Putamen (tissue), 1 donor: Measurements from ENCODE around the gene DYNLT3.

ENCODE experiments used
- DNase-seq: peaks from one replicate; pipeline ENCODE4 v3.0.0-alpha.2; 2016; ENCODE audit warnings: low spot score

The DYNLT3 gene

DNA sequence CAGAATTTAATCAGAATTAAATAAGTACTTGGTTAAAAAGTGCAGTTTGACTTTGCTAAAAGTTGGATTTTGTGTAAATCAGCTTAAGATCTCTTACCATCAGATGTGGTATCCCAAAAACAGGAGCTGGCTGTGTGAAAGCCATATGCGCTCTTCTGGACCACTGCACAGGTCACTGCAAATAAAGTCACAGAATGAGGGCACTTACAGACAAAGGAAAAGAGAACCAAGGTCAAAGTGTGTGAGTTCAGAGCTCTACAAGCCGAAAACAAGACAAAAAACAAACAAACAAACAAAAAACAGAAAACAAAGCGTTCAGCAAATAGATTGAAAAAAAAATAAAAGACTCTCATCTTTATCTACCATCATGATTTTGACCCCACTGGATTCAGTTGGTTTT is 6.4 kb downstream of the DYNLT3 start:
- no peak for DNase-seq

DNA sequence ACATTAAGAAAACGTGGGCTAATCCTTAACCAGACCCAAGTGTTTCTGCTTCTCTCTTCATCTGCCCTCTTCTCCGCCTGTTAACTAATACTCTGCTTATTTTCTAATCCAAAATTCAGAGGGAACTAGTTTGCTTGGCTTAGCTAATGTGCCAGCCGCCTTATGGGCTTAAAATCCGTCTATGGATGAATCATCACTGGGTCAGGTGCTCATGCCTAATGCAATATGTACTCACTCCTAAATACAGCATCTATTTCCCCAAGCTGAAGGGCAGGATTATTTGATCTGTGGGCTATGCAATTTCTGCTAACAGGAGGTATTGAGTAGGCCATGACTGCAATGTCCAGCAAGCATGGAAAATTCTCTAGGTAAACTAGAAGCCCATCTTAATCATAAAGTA is 12.4 kb downstream of the DYNLT3 start:
- DNase-seq: no peak

DNA sequence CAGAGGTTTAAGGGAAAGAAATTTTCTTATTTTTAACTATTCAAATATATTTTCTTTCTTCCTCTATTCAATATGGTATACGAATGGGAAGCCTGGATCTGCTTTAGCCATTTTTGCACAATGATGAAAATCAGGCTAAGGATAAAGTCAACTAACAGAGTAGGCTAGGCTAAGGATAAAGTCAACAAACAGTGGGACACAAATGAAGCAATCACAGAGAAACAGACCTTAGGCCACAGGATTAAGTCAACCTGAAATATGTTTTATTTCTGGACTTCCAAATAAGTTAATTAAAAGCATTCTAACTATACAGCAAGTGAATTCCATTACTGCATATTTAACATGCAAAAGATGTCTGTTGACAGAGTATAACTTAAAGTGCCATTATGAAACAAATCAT is 17.0 kb downstream of the DYNLT3 start:
- DNase-seq: no peak

DNA sequence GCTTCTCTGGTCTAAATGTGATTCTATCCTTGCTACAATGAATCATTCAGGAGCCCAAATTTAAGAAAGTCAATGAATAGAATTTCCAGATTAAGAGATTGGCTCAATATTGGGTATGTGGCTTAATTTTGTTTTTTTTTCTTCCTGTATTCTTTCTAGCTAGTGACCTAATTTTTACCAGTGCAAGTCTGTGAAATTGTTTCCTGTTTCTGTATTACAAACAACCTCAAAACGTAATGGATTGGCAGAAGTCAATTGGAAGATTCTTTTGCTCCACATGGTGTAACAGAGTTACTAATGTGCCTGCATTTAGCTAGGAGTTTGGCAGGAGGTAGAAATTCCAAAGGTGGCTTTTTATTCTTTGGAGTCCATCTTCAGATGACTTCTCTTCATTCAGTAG is 17.6 kb downstream of the DYNLT3 start:
- DNase-seq: no peak

DNA sequence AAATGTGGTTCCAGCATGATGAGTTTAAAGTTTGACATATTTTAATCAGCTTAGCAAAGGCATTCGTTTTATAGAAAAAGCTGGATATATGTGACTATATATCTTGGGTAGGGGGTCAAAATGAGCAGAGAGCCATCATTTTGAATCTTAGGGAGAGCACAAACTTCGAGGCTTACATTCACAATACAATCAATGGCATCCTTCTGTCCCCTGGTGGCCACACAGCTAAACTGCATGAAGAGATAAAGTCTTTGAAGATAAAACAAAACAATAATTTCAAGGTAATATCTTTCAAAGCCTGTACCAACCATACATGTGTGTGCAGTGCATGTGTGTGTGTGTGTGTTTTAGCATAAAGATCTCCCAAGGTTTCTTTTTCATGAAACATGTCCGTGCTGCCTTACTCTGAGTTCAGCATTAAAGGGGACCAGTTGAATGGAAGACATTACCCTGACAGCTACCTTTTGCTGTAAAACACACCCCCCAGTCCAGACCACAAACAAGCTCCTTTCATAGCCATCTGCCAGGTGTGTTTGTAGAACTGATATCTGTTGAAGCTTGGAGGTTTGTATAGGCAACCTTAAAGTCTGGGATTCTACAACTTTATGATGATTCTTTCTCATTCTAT is 22.0 kb downstream of the DYNLT3 start:
- DNase-seq: no peak

DNA sequence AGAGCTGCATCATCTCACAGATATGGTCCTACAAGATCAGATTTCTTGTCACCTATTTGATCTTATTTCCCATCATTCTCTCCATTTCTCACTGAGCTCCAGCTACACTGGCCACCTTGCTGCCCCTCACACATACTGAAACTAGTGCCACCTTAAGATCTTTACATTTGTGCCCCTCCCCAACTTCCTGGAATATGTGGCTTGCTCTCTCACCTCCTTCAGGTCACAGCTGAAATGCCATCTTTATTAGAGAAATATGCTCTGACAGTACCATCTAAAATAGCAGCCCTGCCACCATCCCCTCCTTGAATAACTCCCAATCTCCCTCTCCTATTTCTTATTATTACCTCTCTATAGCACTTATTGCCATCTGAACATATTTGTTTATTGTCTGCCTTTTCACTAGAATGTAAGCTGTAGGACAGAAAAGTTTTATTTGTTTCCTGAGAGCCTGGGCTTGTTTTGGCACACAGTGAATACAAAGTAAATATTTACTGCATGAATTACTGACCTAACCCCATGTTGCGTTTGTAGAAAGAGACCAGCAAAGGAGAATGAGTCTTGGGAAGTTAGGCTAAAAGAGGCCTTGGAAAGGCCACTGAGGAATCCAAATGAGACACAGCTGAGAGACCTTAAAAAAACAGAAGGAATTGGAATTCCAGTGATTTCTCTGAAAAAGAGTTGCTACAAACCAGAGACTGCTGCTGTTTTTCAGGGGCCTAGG is 22.7 kb downstream of the DYNLT3 start:
- DNase-seq: no peak

DNA sequence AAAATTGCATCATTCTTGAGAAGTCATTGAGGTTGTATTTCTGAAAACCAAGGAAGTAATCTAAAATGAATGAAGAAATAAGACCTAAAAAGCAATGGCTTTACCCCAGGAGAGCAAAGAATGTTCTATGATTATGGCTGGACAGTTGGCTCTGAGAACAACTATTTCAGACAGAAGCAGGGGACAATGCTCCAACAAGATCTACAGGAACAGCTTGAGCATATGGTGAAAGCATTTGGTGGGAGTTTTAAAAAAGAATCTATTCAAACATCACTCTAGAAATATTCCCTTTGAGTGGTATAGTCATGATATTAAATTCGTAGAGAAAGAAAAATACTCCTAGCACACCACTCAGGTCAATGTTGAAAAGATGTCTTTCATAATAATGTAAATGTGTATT is 26.7 kb downstream of the DYNLT3 start:
- DNase-seq: no peak

DNA sequence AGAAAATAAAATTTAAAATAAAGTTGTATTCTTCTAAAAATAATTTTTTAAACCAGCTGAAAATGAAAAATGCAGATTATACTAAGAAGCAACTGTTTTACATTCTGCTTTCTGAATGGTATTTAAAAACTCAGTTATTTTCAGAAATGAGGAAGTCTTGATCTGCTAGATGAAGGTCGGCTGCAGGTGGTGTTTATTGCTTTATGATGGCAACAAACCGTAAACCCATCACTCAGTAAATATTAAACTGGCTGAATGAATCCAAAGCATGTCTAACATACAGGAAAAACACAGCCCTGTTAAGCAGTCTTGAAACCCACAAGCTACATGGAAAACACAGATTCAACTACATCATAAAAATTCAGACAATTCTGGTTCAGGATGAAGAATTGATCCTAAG is 29.3 kb downstream of the DYNLT3 start:
- DNase-seq: no peak

DNA sequence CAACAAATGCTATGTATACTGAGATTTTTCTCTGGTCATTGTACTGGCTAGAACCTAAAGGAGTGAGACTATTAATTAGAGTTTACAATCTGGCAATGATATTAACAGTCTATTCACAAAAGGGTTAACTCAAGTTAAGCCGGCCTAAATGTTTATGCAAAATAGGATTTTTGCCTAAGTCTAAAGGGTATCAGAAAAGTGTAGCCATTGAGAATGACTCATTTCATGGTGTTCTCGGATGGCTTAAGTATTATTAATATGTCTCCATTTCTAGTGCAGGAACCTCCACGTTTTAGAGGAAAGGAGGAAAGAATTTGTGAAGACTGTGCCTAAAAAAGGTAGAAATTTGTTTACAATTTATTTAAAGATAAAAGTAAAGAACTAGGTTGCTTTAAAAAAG is 29.8 kb downstream of the DYNLT3 start:
- DNase-seq: no peak

DNA sequence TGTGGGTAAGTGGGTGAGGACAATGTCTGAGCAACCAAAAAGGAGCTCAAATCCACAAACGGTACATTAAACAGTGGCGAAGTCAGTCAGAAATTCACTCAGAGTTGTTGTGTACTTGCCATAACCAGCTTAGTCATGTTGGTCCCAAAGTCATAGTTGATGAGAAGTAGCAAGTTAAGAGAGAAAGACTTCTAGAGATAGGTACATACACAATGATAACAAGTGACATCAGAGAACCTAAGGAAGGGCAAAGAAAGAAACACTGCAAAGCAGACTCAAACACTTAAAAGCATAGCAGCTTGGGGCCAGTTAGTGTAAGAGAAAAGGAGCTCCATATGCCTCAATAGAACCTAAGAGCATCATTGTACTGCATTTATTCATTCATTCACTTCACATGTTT is 30.2 kb downstream of the DYNLT3 start:
- no peak for DNase-seq

DNA sequence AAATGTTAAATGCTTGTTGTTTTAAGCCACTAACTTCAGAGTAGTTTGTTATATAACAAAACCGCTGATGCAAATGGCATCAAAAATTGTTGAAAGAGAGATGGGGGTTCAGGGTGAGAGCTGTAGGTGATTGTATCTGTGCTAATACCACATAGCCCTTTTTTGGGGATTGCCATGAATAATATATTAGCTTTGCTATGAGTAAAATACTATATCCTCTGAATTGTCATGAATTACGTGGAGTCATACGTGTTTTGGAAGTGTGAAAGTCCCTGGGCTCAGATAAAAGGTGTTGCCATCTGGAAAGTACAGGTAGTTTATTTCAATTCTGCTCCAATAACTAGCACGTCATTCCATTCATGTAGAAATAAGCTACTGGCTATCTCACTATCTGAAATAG is 30.6 kb downstream of the DYNLT3 start:
- no peak for DNase-seq

DNA sequence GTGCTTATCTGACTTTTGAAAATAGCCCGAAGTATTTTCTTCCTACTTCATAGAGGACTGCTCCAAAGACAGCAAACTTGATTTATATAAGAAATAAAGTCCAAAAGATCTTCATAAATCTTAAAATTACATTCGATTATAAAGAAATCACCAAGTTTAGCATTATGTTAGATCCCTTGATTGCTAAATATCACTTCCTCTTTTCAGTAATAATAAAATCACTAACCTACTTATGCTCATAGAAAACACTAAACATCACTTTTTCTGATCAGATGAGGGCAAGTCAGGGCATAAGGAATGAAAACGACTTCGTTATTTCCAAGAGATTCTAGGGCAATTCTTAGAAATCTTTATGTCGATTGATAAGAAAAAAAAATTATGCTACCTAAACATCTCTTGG is 32.0 kb downstream of the DYNLT3 start:
- DNase-seq: no peak

DNA sequence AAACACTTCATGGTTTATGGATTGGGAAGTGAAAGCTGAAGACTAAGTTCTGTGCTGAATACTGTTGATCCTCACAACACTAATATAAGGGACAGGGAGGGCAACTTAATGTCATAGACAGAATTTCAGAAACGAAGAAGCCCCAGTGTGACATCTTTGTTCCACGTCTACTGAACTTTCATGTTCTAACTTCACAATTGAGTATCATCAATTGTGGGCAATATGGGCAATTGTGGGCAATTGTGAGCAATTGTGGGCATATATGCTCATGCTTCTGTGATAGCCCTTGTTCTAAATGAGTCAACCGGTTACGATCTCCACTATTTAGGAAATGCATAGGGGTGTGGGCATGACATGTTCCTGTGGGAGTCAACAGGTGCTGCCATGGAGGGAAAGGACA is 33.8 kb downstream of the DYNLT3 start:
- DNase-seq: no peak

DNA sequence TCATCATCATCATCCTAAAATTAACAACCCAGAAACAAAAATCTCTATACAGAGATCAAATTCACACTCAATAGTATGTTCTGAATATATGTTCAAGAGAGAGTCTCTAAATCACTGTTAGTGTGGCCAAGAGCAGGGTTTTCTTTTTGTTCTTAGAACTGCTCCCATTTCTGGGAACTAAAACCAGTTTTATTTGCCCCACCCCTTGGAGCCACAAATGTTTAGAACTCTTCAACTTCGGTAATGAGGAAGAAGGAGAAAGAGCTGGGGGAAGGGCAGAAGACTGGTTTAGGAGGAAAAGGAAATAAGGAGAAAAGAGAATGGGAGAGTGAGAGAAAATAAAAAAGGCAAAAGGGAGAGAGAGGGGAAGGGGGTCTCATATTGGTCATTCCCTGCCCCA is 35.3 kb downstream of the DYNLT3 start:
- DNase-seq: no peak

DNA sequence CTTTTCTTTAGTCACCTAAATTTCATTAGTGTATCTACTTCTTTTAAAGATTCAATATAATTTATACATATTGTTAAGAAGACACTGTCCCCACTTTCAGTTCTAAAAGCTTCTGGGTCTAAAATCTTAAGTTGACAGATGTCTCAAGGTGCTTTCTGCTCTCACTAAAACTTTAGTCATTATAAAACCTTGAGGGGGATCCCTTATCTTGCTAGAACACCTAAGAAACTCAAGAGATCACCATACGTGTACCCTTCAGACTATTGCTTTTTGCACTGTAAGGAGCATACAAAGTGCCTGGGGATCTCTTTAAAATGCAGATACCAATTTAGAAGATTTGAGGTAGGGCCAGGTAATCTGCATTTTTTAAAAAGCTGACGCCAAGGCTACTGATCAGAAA is 37.4 kb downstream of the DYNLT3 start:
- no peak for DNase-seq

DNA sequence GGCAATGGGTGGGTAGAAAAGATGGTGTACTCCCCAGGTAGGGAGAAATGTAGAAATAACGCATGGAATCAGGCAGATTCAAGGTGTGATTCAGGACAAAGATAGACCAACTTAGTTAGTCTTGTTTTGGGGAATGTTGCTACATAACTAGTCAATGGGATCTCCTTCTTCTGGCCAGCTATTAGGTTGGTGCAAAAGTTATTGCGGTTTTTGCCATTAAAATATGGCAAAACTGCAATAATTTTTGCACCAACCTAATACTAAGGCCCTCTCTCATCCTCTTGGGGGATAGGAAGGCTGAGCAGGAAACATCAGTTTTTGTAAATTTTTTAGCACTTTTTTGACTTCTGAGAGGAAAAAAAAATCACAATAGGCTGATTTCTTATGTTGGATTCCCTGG is 44.3 kb downstream of the DYNLT3 start:
- no peak for DNase-seq

DNA sequence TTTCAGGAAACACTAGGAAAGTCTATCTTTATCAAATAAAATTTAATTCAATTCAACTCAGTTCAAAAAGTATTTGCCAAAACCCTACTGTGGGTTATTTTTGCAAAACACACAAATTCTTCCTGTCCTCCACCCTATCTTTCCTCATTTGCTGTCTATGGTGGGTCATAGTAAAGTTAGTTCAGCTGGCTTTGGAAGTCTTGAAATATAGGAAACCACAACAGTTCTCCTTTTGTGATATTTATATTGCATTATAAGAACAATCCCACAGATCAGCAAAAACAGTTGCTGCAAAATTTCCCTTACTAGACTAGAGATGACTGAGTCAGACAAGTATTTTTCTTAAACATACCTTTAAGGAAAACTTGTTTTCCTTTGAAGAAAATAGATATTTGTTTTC is 45.3 kb downstream of the DYNLT3 start:
- no peak for DNase-seq

DNA sequence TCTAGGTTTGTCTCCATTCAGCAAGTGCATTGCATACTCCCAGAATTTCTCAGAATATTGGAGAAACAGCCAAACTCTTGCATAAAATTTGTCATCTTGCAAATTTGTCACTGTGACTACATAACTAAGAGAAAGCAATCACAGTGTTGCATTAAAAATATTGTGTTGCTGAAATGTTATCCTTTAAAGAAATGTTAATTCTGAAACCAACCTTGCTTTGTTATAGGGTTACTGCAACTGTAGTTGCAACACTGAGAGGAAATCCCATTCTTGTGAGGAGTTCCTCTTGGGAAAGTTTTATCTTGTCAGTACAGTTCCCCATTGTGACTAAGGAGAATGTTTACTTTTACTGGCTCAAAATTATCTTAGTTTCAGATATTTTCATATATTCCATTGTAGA is 46.7 kb downstream of the DYNLT3 start:
- DNase-seq: no peak

DNA sequence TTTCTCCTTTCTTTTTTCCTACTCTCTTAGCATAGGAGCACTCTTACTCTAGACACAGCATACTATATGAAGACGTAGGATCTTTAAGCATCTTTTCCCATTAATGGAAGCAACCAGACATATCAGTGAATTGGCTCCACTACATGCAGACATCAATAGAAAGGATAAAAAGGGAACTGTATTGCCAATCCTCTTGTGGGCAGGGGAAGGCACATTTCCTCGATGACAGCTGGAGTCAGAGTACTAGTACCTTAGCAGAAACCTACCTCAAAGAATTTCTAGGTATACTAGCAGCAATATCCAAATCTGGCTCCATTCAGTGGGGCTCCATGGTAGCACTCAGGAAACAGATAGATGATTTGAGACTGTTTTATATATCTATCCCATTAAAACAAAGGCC is 47.4 kb downstream of the DYNLT3 start:
- no peak for DNase-seq

DNA sequence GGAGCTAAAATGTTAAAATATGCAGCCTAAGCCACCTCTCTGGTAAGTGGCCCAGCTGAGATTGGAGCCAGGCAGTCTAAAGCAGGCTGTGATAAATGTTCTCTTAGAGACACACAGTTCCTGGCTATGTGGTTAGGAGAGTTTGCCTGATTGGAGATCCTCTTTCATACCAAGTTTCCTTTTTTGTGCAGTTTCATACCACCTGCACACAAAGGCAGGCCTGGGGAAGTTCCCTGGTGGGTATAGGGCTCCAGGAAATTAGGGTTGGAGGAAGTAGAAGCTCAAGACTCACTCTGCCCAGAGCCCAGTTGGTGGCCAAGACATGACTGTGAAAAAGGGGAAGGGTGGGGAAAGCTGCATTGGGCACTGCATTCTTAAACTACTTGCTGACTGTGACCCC is 50.6 kb downstream of the DYNLT3 start:
- peak; percentile 20 for DNase-seq

DNA sequence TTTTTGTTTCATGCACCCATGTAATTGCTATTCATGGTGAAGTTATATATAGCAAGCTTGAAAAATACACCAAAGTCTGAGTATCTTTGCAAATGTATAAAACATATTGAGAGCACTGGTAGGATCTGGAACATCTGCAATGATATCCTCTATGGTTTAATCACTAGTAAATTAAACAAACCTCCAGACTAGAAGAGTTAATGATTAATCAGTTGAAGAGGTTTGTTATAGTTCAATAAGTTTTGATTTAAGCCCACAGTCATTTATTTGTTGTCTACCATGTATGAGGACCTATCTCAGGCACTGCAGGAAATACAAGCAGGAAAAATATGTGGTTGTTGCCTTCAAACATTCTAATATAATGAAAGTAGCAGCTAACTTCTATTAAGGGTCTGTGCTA is 51.1 kb downstream of the DYNLT3 start:
- DNase-seq: no peak
